Measurements from ENCODE around the gene SERPINA1. TPM values are rescaled to one million over a fixed set of nuclear protein-coding genes. Genes with fewer than 3 reads are reported as not detected.

The SERPINA1 gene
- total and polyA plus RNA-seq, 2 of the 13 experiments (the other 11 are each of a cell fraction or from before 2014, with no cell fraction given) = 3,266 to 11,015 TPM

GRCh38 chr14:94376108-94376975 is 12.1 kb downstream of the SERPINA1 start (continued):
- TF ChIP-seq, protein P1, sequence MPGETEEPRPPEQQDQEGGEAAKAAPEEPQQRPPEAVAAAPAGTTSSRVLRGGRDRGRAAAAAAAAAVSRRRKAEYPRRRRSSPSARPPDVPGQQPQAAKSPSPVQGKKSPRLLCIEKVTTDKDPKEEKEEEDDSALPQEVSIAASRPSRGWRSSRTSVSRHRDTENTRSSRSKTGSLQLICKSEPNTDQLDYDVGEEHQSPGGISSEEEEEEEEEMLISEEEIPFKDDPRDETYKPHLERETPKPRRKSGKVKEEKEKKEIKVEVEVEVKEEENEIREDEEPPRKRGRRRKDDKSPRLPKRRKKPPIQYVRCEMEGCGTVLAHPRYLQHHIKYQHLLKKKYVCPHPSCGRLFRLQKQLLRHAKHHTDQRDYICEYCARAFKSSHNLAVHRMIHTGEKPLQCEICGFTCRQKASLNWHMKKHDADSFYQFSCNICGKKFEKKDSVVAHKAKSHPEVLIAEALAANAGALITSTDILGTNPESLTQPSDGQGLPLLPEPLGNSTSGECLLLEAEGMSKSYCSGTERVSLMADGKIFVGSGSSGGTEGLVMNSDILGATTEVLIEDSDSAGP (CRISPR knock-in tag; IDR thresholded peaks at IDR 0.05; ENCODE audit: borderline replicate concordance) = peak; percentile 64; the same call in 1 of the 2 replicates
- TF ChIP-seq ZNF619 (CRISPR knock-in tag; IDR thresholded peaks at IDR 0.05) (0 out of 2 replicates have a peak, but pooled peaks have one; percentile 43), ZNF563 (CRISPR knock-in tag; IDR thresholded peaks at IDR 0.05) (no peak), ZNF264 (CRISPR knock-in tag; IDR thresholded peaks at IDR 0.05) (no peak), ZNF589 (CRISPR knock-in tag; conservative IDR thresholded peaks at IDR 0.05) (no peak; the same call in 1 of the 2 replicates), CAMTA2 (CRISPR knock-in tag; IDR thresholded peaks at IDR 0.05; ENCODE audit: borderline replicate concordance) (peak; percentile 23; the same call in 1 of the 2 replicates), U2AF1 (optimal IDR thresholded peaks at IDR 0.05; ENCODE audit: low read depth, low read length) (no peak), ATAD3A (CRISPR knock-in tag; IDR thresholded peaks at IDR 0.05) (no peak), KAT7 (CRISPR knock-in tag; IDR thresholded peaks at IDR 0.05; ENCODE audit: borderline replicate concordance) (no peak), JUND (CRISPR knock-in tag; IDR thresholded peaks at IDR 0.05) (no peak), FIP1L1 (IDR thresholded peaks at IDR 0.05; ENCODE audit: borderline replicate concordance, insufficient read depth, low read depth, low read length) (peak; percentile 97; the same call in 1 of the 2 replicates), E2F2 (CRISPR knock-in tag; IDR thresholded peaks at IDR 0.05; ENCODE audit: borderline replicate concordance) (no peak), ZNF232 (CRISPR knock-in tag; IDR thresholded peaks at IDR 0.05; ENCODE audit: borderline replicate concordance) (no peak), RFXAP (CRISPR knock-in tag; IDR thresholded peaks at IDR 0.05; ENCODE audit: borderline replicate concordance) (no peak), MIER2 (CRISPR knock-in tag; IDR thresholded peaks at IDR 0.05) (no peak), MIXL1 (CRISPR knock-in tag; IDR thresholded peaks at IDR 0.05) (0 out of 2 replicates have a peak, but pooled peaks have one; percentile 5), FUBP1 (CRISPR knock-in tag; IDR thresholded peaks at IDR 0.05; ENCODE audit: borderline replicate concordance) (no peak; the same call in 1 of the 2 replicates), ZNF431 (CRISPR knock-in tag; IDR thresholded peaks at IDR 0.05; ENCODE audit: borderline replicate concordance, low read depth) (no peak)
- TF ChIP-seq, protein P2, sequence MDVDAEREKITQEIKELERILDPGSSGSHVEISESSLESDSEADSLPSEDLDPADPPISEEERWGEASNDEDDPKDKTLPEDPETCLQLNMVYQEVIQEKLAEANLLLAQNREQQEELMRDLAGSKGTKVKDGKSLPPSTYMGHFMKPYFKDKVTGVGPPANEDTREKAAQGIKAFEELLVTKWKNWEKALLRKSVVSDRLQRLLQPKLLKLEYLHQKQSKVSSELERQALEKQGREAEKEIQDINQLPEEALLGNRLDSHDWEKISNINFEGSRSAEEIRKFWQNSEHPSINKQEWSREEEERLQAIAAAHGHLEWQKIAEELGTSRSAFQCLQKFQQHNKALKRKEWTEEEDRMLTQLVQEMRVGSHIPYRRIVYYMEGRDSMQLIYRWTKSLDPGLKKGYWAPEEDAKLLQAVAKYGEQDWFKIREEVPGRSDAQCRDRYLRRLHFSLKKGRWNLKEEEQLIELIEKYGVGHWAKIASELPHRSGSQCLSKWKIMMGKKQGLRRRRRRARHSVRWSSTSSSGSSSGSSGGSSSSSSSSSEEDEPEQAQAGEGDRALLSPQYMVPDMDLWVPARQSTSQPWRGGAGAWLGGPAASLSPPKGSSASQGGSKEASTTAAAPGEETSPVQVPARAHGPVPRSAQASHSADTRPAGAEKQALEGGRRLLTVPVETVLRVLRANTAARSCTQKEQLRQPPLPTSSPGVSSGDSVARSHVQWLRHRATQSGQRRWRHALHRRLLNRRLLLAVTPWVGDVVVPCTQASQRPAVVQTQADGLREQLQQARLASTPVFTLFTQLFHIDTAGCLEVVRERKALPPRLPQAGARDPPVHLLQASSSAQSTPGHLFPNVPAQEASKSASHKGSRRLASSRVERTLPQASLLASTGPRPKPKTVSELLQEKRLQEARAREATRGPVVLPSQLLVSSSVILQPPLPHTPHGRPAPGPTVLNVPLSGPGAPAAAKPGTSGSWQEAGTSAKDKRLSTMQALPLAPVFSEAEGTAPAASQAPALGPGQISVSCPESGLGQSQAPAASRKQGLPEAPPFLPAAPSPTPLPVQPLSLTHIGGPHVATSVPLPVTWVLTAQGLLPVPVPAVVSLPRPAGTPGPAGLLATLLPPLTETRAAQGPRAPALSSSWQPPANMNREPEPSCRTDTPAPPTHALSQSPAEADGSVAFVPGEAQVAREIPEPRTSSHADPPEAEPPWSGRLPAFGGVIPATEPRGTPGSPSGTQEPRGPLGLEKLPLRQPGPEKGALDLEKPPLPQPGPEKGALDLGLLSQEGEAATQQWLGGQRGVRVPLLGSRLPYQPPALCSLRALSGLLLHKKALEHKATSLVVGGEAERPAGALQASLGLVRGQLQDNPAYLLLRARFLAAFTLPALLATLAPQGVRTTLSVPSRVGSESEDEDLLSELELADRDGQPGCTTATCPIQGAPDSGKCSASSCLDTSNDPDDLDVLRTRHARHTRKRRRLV (CRISPR knock-in tag; IDR thresholded peaks at IDR 0.05) = peak; percentile 58; the same call in 1 of the 2 replicates
